Lower leg skin (tissue), 4 donors: ENCODE results near the gene NAA10. TPM values are rescaled to one million over a fixed set of nuclear protein-coding genes. Genes with fewer than 3 reads are reported as not detected.

Source experiments
- DNase-seq, 2 donors: peaks; one replicate each; pipeline ENCODE4 v3.0.0-alpha.2; 2019; ENCODE audit warnings: low spot score in 2 of 2
- H3K4me3 ChIP-seq: fragments of 200-600 bp; sonication (generic); 2 replicates; pipeline ENCODE4 v1.5.1; 2017; ENCODE audit warnings: mild to moderate bottlenecking, low read depth; ENCODE audit not compliant: poor library complexity, severe bottlenecking
- CTCF ChIP-seq, 3 donors: fragments of 450-650 bp; IDR thresholded peaks; one replicate each; pipeline ENCODE4 v1.5.1; 2016; ENCODE audit warnings: antibody characterized with exemption in 3 of 3, mild to moderate bottlenecking in 3 of 3, moderate library complexity in 2 of 3
- POLR2A ChIP-seq, 2 donors: fragments of 450-650 bp; IDR thresholded peaks; one replicate each; pipeline ENCODE4 v1.6.1; 2016 to 2017; ENCODE audit warnings: antibody characterized with exemption in 2 of 2, mild to moderate bottlenecking in 1 of 2, moderate library complexity in 1 of 2
- WGBS, 2 donors: methylation state at CpG; one replicate each; pipeline ENCODE4 v1.1.5; 2018; 5-methylcytosine and 5-hydroxymethylcytosine counted together
- intact Hi-C: fragments of 100-400 bp; cut with DNase I; formaldehyde crosslinking; loops from one replicate; pipeline ENCODE4 v1.15.0; 2023; ENCODE audit warnings: low total_unique reads
- total RNA-seq, 4 donors: library from RNA; depleted of rRNA; stranded (reverse); fragments of >200 nt; gene quantifications; one replicate each; pipeline ENCODE4 v1.1.0, GENCODE V29; 2016

The NAA10 gene
- total RNA-seq, 4 donors from 2014 or later = 32.6 to 70.9 (median 51.1) TPM

GRCh38 chrX:153927672-153927921, 7.2 kb downstream of the NAA10 start:
- WGBS, 2 donors = 0 to 27% methylated on average over 3 to 8 of the region's 8 CpGs
- intact Hi-C loops = no loop called here
- peak overlapping the region; percentile 50 for H3K4me3 ChIP-seq
- no peak for DNase-seq
- TF ChIP-seq CTCF (IDR thresholded peaks at IDR 0.05) = no peak
- TF ChIP-seq POLR2A (IDR thresholded peaks at IDR 0.05) = no peak

- no peak for DNase-seq
- peak overlapping the region; percentile 50 for H3K4me3 ChIP-seq
- WGBS, 2 donors = 0 to 41% methylated on average over 7 to 31 of the region's 31 CpGs
- intact Hi-C loops = no loop called here
- TF ChIP-seq CTCF (IDR thresholded peaks at IDR 0.05) (no peak), POLR2A (IDR thresholded peaks at IDR 0.05) (no peak)
Observed at GRCh38 chrX:153926858-153927671, 7.8 kb downstream of the NAA10 start.

- intact Hi-C loops = no loop called here
- TF ChIP-seq CTCF (IDR thresholded peaks at IDR 0.05) = no peak
- no peak for TF ChIP-seq POLR2A (IDR thresholded peaks at IDR 0.05)
- WGBS, 2 donors = 19 to 51% methylated on average over 4 of the region's 4 CpGs
- H3K4me3 ChIP-seq = no peak overlapping the region
- DNase-seq = no peak
Observed at GRCh38 chrX:153926552-153926857, 8.3 kb downstream of the NAA10 start.

GRCh38 chrX:153925739-153926551, 8.9 kb downstream of the NAA10 start, which contains the start of gene ARHGAP4:
TSS of gene ARHGAP4 (minus strand) at chrX:153926264. CDS start at chrX:153926202, 62 bp downstream.
- no peak within 1 kb of the TSS for H3K4me3 ChIP-seq
- intact Hi-C loops = no loop called here
- DNase-seq = no peak
- no peak for TF ChIP-seq CTCF (IDR thresholded peaks at IDR 0.05)
- 39 to 40% methylated on average over 37 to 57 of the region's 59 CpGs for WGBS, 2 donors

- 68 to 69% methylated on average over 2 to 4 of the region's 4 CpGs for WGBS, 2 donors
- DNase-seq = no peak
- intact Hi-C loops = no loop called here
- no peak overlapping the region for H3K4me3 ChIP-seq
- TF ChIP-seq POLR2A (IDR thresholded peaks at IDR 0.05) = no peak
- TF ChIP-seq CTCF (IDR thresholded peaks at IDR 0.05) = no peak
Observed at GRCh38 chrX:153925387-153925738, 9.5 kb downstream of the NAA10 start.
